ENCODE results near the gene UBE4A.
A peak's percentile ranks its signal among the peaks of the same experiment; 100 is the strongest.
"Not testable (repeated sequence)": the region's sequence is repeated elsewhere in the genome, so short reads cannot be mapped to it uniquely, and the experiment has no call there.

The UBE4A gene

GRCh38 chr11:118401151-118401879 is 41.9 kb downstream of the UBE4A start, which contains the start of gene ATP5MG:
Gene ATP5MG, plus strand, starts transcription at chr11:118401606. Its CDS starts 60 bp downstream, at chr11:118401666.
- DNase-seq (ENCODE audit: low spot score), result peak; percentile 91

GRCh38 chr11:118401880-118402590 is 42.6 kb downstream of the UBE4A start:
- no peak for DNase-seq (ENCODE audit: low spot score)

- not testable (repeated sequence) for DNase-seq (ENCODE audit: low spot score)
Measured at GRCh38 chr11:118402594-118402993, 43.2 kb downstream of the UBE4A start.

GRCh38 chr11:118406599-118407166 is 47.3 kb downstream of the UBE4A start:
- no peak for DNase-seq (ENCODE audit: low spot score)

GRCh38 chr11:118410055-118410745 is 50.8 kb downstream of the UBE4A start:
- DNase-seq (ENCODE audit: low spot score), result no peak

- DNase-seq (ENCODE audit: low spot score), result no peak
Measured at GRCh38 chr11:118411530-118411929, 52.1 kb downstream of the UBE4A start.

GRCh38 chr11:118412921-118413320 is 53.5 kb downstream of the UBE4A start:
- DNase-seq (ENCODE audit: low spot score), result no peak

GRCh38 chr11:118415062-118415738 is 55.8 kb downstream of the UBE4A start:
- no peak for DNase-seq (ENCODE audit: low spot score)

GRCh38 chr11:118415739-118416068 is 56.3 kb downstream of the UBE4A start:
- peak; percentile 78 for DNase-seq (ENCODE audit: low spot score)

- DNase-seq (ENCODE audit: low spot score), result not testable (repeated sequence)
Measured at GRCh38 chr11:118416900-118417299, 57.5 kb downstream of the UBE4A start.

GRCh38 chr11:118417801-118418200 is 58.4 kb downstream of the UBE4A start:
- DNase-seq (ENCODE audit: low spot score), result no peak

GRCh38 chr11:118418766-118419165 is 59.4 kb downstream of the UBE4A start:
- DNase-seq (ENCODE audit: low spot score), result no peak

GRCh38 chr11:118427707-118428106 is 68.3 kb downstream of the UBE4A start:
- no peak for DNase-seq (ENCODE audit: low spot score)

- no peak for DNase-seq (ENCODE audit: low spot score)
Measured at GRCh38 chr11:118430956-118431355, 71.6 kb downstream of the UBE4A start.

GRCh38 chr11:118434123-118434552 is 74.7 kb downstream of the UBE4A start:
- DNase-seq (ENCODE audit: low spot score), result no peak

- DNase-seq (ENCODE audit: low spot score), result no peak
Measured at GRCh38 chr11:118434553-118435289, 75.3 kb downstream of the UBE4A start.

GRCh38 chr11:118435290-118435892 is 76.0 kb downstream of the UBE4A start:
- DNase-seq (ENCODE audit: low spot score), result no peak

GRCh38 chr11:118435893-118436624 is 76.7 kb downstream of the UBE4A start, which contains the start of gene KMT2A:
Gene KMT2A, plus strand, starts transcription at chr11:118436492. Its CDS starts 21 bp downstream, at chr11:118436513.
- DNase-seq (ENCODE audit: low spot score), result peak; percentile 94

GRCh38 chr11:118436639-118437207 is 77.3 kb downstream of the UBE4A start:
- DNase-seq (ENCODE audit: low spot score), result no peak
